Aorta (tissue), 5 donors: ENCODE measurements around the gene PLCD4. TPM values are rescaled to one million over a fixed set of nuclear protein-coding genes. Genes with fewer than 3 reads are reported as not detected.

Experiments used
- ATAC-seq: fragments of 200-7000 bp; cut with Tn5 transposase; one replicate; pipeline ENCODE4 v1.9.1; 2022; ENCODE audit warnings: moderate library complexity; ENCODE audit not compliant: low FRiP score
- DNase-seq, 2 donors: peaks; one replicate each; pipeline ENCODE4 v3.0.0-alpha.2; 2020
- H3K27ac ChIP-seq, 2 donors: one replicate each; pipeline ENCODE4 v1.5.1; 2013; ENCODE audit warnings: low read length in 2 of 2, mild to moderate bottlenecking in 2 of 2, moderate library complexity in 2 of 2, control low read depth in 1 of 2, inconsistent platforms in 1 of 2, low read depth in 1 of 2
- H3K27me3 ChIP-seq, 2 donors: one replicate each; pipeline ENCODE4 v1.6.1; 2013; ENCODE audit warnings: control low read depth in 1 of 2, low read length in 1 of 2, mild to moderate bottlenecking in 1 of 2, moderate library complexity in 1 of 2; ENCODE audit not compliant: insufficient read depth in 2 of 2, control insufficient read depth in 1 of 2
- H3K36me3 ChIP-seq, 2 donors: one replicate each; pipeline ENCODE4 v1.6.1; 2013; ENCODE audit warnings: control low read depth in 1 of 2, low read length in 1 of 2, mild to moderate bottlenecking in 1 of 2; ENCODE audit not compliant: insufficient read depth in 2 of 2, control insufficient read depth in 1 of 2
- H3K4me1 ChIP-seq, 2 donors: one replicate each; pipeline ENCODE4 v1.6.1; 2013; ENCODE audit warnings: low read length in 2 of 2, control low read depth in 1 of 2, mild to moderate bottlenecking in 1 of 2, moderate library complexity in 1 of 2; ENCODE audit not compliant: insufficient read depth in 2 of 2, control insufficient read depth in 1 of 2
- H3K4me3 ChIP-seq, 2 donors: one replicate each; pipeline ENCODE4 v1.5.1; 2013; ENCODE audit warnings: low read length in 2 of 2, control low read depth in 1 of 2, mild to moderate bottlenecking in 1 of 2
- H3K9me3 ChIP-seq: one replicate; pipeline ENCODE4 v1.6.1; 2013; ENCODE audit warnings: mild to moderate bottlenecking, low read length; ENCODE audit not compliant: control insufficient read depth
- WGBS, 2 donors: extraction: QIAGEN DNeasy Blood & Tissue Kit; methylation state at CpG; one replicate each; pipeline ENCODE4 v1.1.7; 2013; 5-methylcytosine and 5-hydroxymethylcytosine counted together
- intact Hi-C, 2 donors: fragments of 100-400 bp; cut with DNase I; formaldehyde crosslinking; loops; one replicate each; pipeline versions ENCODE4 v1.14.2 to v1.15.0; 2022
- long read RNA-seq, 2 donors: library from polyadenylated mRNA; unstranded; transcript quantifications; one replicate each; pipeline ENCODE4 v2.0.0, GENCODE V29; 2020 to 2021
- polyA plus RNA-seq, 2 donors: library from polyadenylated mRNA; stranded (reverse); fragments of 200-250 nt; gene quantifications; one replicate each; pipeline ENCODE4 v1.2.3, GENCODE V29; 2013
- total RNA-seq, 2 donors: library from RNA; stranded (reverse); fragmentation: NEBNext Ultra II Directional; extraction: Animal tissue kit (Norgen Biotek cat#: 25700); gene quantifications; one replicate each; pipeline ENCODE4 v1.2.1, GENCODE V29; 2021
- donor health status: healthy with polysubstance abuse.
- donor health status: Bipolar disorder and iron deficiency.
- donor health status: DM: no; HTN: no; CAD: no.
- donor health status: DM: no; HTN: no; CAD: no.
- donor health status: DM: yes; HTN: yes; CAD: no.

The PLCD4 gene
- 1 to 10 TPM; 1.6 to 5.3 TPM for total RNA-seq
- polyA plus RNA-seq, result 1 to 10 TPM in 1 of 2 donors, under 1 TPM in 1; 0.25 to 1.2 TPM
- long read RNA-seq, donor 1, partial matches to known transcripts, result 0 of 5 reads
- long read RNA-seq, donor 1, other reads (novel, unspliced or antisense), result 5 of 5 reads
- long read RNA-seq, donor 2, partial matches to known transcripts, result 0 of 5 reads
- long read RNA-seq, donor 2, other reads (novel, unspliced or antisense), result 5 of 5 reads

GRCh38 chr2:218607436-218608115 lies at the start of gene PLCD4:
Gene PLCD4 (plus strand): TSS chr2:218607899. CDS start chr2:218615740, 7,841 bp downstream.
- ATAC-seq (peak; percentile 63), DNase-seq (peak in 1 of 2 donors; percentile 51)
- WGBS, 2 donors, result 2 to 4% methylated on average over 8 of the region's 8 CpGs
- Histone ChIP-seq H3K36me3 (no peaks in the 10 kb centered on the region), H3K27me3 (no peaks in the 10 kb centered on the region), H3K4me1 (no peaks in the 10 kb centered on the region), H3K9me3 (no peaks in the 10 kb centered on the region), H3K4me3 (no peak within 1 kb of the TSS), H3K27ac (peak within 1 kb of the TSS in 1 of 2 donors; percentile 19)
- intact Hi-C loops, result no loop called here

DNA sequence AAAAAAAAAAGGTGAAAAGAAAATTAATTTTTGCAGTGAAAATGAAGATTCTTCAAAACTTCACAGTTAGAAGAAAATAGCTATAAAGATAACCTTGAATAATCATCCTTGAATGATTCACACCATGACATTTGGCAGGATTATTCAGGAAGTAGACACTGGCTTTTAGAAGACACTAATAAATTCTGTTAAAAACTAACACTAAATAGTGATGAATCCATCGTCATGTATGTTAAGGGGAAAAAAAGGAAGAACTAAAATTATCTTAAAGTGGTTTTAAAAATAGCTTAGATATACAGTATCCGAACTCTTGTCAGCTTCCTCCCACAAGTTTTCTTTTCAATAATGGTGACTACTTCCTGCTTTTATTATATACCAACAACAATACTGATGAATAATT lies 49.8 kb upstream of the PLCD4 start:
- WGBS, 2 donors, result 56 to 58% methylated on average over 2 of the region's 2 CpGs
- H3K36me3 ChIP-seq, result no peaks in the 10 kb centered on the region
- H3K27ac ChIP-seq, result no peak overlapping the region
- intact Hi-C loops, result no loop called here
- ATAC-seq (no peak), DNase-seq (no peak)
- H3K27me3 ChIP-seq, result no peaks in the 10 kb centered on the region
- H3K9me3 ChIP-seq, result no peaks in the 10 kb centered on the region
- no peak overlapping the region for H3K4me3 ChIP-seq
- no peaks in the 10 kb centered on the region for H3K4me1 ChIP-seq

DNA sequence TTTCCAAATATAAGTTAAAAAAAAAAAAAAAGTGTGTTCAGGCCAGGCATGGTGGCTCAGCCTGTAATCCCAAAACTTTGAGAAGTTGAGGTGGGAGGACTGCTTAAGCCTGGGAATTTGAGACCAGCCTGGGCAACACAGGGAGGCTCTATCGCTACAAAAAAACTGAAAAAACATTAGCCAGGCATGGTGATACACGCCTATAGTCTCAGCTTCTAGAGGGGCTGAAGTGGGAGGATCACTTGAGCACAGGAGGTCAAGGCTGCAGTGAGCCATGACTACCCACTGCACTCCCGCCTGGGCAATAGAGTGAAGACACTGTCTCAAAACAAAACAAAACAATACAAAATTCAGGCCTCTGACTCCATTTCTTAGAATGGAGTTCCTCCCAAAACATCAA lies 48.7 kb upstream of the PLCD4 start:
- DNase-seq (no peak), ATAC-seq (no peak)
- WGBS, 2 donors, result 78 to 90% methylated on average over 3 of the region's 3 CpGs
- Histone ChIP-seq H3K36me3 (no peaks in the 10 kb centered on the region), H3K27ac (no peak overlapping the region), H3K9me3 (no peaks in the 10 kb centered on the region), H3K4me3 (no peak overlapping the region), H3K27me3 (no peaks in the 10 kb centered on the region), H3K4me1 (no peaks in the 10 kb centered on the region)
- intact Hi-C loops, result no loop called here

GRCh38 chr2:218564056-218564455 lies 43.6 kb upstream of the PLCD4 start:
- H3K36me3 ChIP-seq, result no peaks in the 10 kb centered on the region
- H3K27me3 ChIP-seq, result no peaks in the 10 kb centered on the region
- WGBS, 2 donors, result 81 to 92% methylated on average over 1 of the region's 1 CpG
- no peak overlapping the region for H3K27ac ChIP-seq
- H3K4me3 ChIP-seq, result no peak overlapping the region
- ATAC-seq (no peak), DNase-seq (no peak)
- intact Hi-C loops, result loop anchor here in 1 of 2 donors (10.0 kb wide), 1 partner anchor 299 kb away; the partner anchor contains the start of gene GPBAR1
- no peaks in the 10 kb centered on the region for H3K4me1 ChIP-seq
- no peaks in the 10 kb centered on the region for H3K9me3 ChIP-seq

- ATAC-seq (no peak), DNase-seq (no peak)
- 78 to 79% methylated on average over 1 of the region's 1 CpG for WGBS, 2 donors
- Histone ChIP-seq H3K36me3 (no peaks in the 10 kb centered on the region), H3K27me3 (no peaks in the 10 kb centered on the region), H3K4me3 (no peak overlapping the region), H3K4me1 (no peaks in the 10 kb centered on the region), H3K9me3 (no peaks in the 10 kb centered on the region), H3K27ac (no peak overlapping the region)
- intact Hi-C loops, result loop anchor here in 1 of 2 donors (10.0 kb wide), 1 partner anchor 301 kb away; the partner anchor contains the start of gene GPBAR1
Observed at GRCh38 chr2:218566296-218566695, 41.4 kb upstream of the PLCD4 start.

GRCh38 chr2:218567797-218568189 lies 39.9 kb upstream of the PLCD4 start:
- Histone ChIP-seq H3K27me3 (no peaks in the 10 kb centered on the region), H3K27ac (peak overlapping the region in 1 of 2 donors; percentile 82), H3K4me1 (no peaks in the 10 kb centered on the region), H3K36me3 (no peaks in the 10 kb centered on the region), H3K9me3 (no peaks in the 10 kb centered on the region), H3K4me3 (peak overlapping the region; percentile 49 to 56)
- intact Hi-C loops, result loop anchor here in 1 of 2 donors (2.0 to 10.0 kb wide), 2 partner anchors 161 to 303 kb away; partner anchors contain the start of gene GPBAR1
- DNase-seq (no peak), ATAC-seq (peak; percentile 60)
- WGBS, 2 donors, result 0 to 1% methylated on average over 19 of the region's 19 CpGs

GRCh38 chr2:218568190-218569037 lies 39.3 kb upstream of the PLCD4 start, which contains the start of the genes CNOT9 and USP37:
Gene CNOT9 (plus strand): TSS chr2:218568839. CDS start chr2:218568955, 116 bp downstream.
Gene USP37 (minus strand): TSS chr2:218568351. CDS start chr2:218558653, 9,698 bp downstream.
- intact Hi-C loops, result loop anchor here in 1 of 2 donors (2.0 to 10.0 kb wide), 2 partner anchors 162 to 304 kb away; partner anchors contain the start of gene GPBAR1
- H3K4me1 ChIP-seq, result no peaks in the 10 kb centered on the region

GRCh38 chr2:218569038-218569431 lies 38.7 kb upstream of the PLCD4 start:
- peak overlapping the region; percentile 2 to 71 for H3K27ac ChIP-seq
- H3K36me3 ChIP-seq, result no peaks in the 10 kb centered on the region
- intact Hi-C loops, result loop anchor here in 1 of 2 donors (2.0 to 10.0 kb wide), 2 partner anchors 162 to 304 kb away; partner anchors contain the start of gene GPBAR1
- ATAC-seq (peak; percentile 60), DNase-seq (peak; percentile 64 to 81)
- no peaks in the 10 kb centered on the region for H3K9me3 ChIP-seq
- H3K4me1 ChIP-seq, result no peaks in the 10 kb centered on the region
- 0 to 1% methylated on average over 31 of the region's 31 CpGs for WGBS, 2 donors
- H3K4me3 ChIP-seq, result peak overlapping the region; percentile 63 to 80
- no peaks in the 10 kb centered on the region for H3K27me3 ChIP-seq

More at GRCh38 chr2:218568190-218569037, 39.3 kb upstream of the PLCD4 start, which contains the start of the genes CNOT9 and USP37:
- Histone ChIP-seq H3K36me3 (no peaks in the 10 kb centered on the region), H3K4me3 (peak within 1 kb of the TSS; percentile 63 to 80), H3K27me3 (no peaks in the 10 kb centered on the region), H3K9me3 (no peaks in the 10 kb centered on the region), H3K27ac (peak within 1 kb of the TSS; percentile 2 to 82)
- DNase-seq (peak; percentile 100), ATAC-seq (peak; percentile 100)
- 0 to 1% methylated on average over 77 of the region's 77 CpGs for WGBS, 2 donors
